Head of caudate nucleus (tissue), 42 donors: ENCODE measurements around the gene CEP68.

Experiments
- DNase-seq, 42 donors: peaks; one replicate each; pipeline versions ENCODE4 v3.0.0 to v3.0.0-alpha.2; 2020 to 2021; ENCODE audit warnings: mixed read lengths in 7 of 42
- intact Hi-C: fragments of 100-400 bp; cut with DNase I; formaldehyde crosslinking; loops from one replicate; pipeline ENCODE4 v1.15.0; 2022

Gene CEP68

GRCh38 chr2:65053199-65053598, 3.0 kb upstream of the CEP68 start:
- DNase-seq = peak in 3 of 42 donors; percentile 23 to 48 (median 36)
- intact Hi-C loops = loop anchor here (10.0 kb wide), 2 partner anchors 58 to 172 kb away; partner anchors contain the start of gene ACTR2

- no peak for DNase-seq
- intact Hi-C loops = loop anchor here (10.0 kb wide), 2 partner anchors 60 to 170 kb away; partner anchors contain the start of gene ACTR2
Observed at GRCh38 chr2:65054749-65055421, 1.3 kb upstream of the CEP68 start.

DNA sequence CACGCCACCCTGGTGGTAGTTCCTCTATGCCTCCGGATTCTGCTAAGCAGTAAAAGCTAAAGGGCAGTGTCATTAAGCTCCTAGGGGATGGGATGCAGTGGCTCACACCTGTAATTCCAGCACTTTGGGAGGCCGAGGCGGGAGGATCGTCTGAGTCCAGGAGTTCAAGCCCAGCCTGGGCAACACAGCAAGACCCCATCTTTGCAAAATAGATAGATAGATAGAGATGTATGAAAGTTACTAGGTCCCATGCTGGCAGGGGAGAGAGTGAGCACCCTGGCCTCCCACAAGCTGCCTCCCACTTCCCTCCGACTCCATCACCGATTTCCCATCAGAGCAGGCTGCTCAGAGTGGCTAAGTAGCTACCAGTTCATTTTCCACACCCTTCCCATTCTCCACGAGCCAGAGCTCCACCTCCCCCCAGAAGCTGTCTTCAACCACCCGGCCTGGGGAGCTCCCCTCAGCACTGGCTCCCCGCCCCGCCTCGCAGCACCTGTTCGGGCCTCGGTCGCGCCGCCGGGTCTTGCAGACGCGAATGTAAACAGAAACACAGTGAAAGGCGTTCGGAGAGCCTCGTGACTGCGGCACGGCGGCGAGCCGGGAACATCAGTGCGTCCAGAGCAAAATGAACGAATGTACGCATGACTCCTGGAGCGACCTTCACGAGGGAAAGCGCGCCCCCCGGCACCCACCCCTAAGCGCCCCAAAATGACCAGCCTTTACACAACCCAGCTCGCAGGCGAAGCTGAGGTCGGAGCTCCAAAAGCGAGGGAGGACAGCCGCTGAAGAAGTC, 598 bp upstream of the CEP68 start:
- intact Hi-C loops = loop anchor here (2.0 to 10.0 kb wide), 3 partner anchors 61 to 169 kb away; partner anchors contain the start of genes ACTR2 and RAB1A
- DNase-seq = peak in 7 of 42 donors; percentile 21 to 54 (median 35)

- intact Hi-C loops = loop anchor here (2.0 to 10.0 kb wide), 3 partner anchors 62 to 168 kb away; partner anchors contain the start of genes ACTR2 and RAB1A
- no peak for DNase-seq
Observed at GRCh38 chr2:65057054-65057375, 799 bp downstream of the CEP68 start.

DNA sequence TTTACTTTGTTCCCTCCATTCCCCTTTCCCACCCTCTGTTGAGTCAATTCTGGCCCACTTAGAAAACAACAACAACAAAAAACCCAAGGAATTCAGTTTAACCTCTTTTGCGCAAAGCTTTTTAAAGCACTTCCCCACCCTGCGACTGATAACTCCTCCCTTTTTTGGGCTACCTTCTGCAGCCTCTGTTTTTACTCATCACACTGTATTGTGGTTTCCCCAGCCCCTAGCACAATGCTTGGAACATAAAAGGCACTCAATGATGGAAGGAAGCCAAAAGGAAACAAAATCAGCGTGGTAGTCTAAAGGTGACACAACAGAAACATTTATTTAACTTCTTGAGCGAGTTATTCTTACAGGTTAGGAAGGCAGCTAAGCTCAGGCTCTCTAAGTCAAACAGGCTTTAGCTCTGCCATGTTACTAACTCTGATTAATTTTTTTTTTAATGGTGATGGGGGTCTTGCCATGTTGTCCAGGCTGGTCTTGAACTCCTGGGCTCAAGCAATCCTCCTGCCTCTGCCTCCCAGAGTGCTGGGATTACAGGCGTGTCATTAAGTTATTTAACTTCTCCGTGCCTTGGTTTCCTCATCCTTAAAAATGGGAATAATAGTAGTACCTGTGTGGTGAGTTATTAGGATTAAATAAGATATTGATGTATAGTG, 1.3 kb downstream of the CEP68 start:
- DNase-seq = no peak
- intact Hi-C loops = loop anchor here (2.0 to 10.0 kb wide), 3 partner anchors 63 to 167 kb away; partner anchors contain the start of genes ACTR2 and RAB1A

GRCh38 chr2:65059071-65059470, 2.9 kb downstream of the CEP68 start:
- intact Hi-C loops = loop anchor here (10.0 kb wide), 2 partner anchors 64 to 166 kb away; partner anchors contain the start of gene ACTR2

GRCh38 chr2:65061146-65061909, 5.1 kb downstream of the CEP68 start:
- DNase-seq = no peak
- intact Hi-C loops = no loop called here

More at GRCh38 chr2:65059071-65059470, 2.9 kb downstream of the CEP68 start:
- DNase-seq = no peak

GRCh38 chr2:65061910-65062339, 5.7 kb downstream of the CEP68 start:
- no peak for DNase-seq
- intact Hi-C loops = no loop called here

DNA sequence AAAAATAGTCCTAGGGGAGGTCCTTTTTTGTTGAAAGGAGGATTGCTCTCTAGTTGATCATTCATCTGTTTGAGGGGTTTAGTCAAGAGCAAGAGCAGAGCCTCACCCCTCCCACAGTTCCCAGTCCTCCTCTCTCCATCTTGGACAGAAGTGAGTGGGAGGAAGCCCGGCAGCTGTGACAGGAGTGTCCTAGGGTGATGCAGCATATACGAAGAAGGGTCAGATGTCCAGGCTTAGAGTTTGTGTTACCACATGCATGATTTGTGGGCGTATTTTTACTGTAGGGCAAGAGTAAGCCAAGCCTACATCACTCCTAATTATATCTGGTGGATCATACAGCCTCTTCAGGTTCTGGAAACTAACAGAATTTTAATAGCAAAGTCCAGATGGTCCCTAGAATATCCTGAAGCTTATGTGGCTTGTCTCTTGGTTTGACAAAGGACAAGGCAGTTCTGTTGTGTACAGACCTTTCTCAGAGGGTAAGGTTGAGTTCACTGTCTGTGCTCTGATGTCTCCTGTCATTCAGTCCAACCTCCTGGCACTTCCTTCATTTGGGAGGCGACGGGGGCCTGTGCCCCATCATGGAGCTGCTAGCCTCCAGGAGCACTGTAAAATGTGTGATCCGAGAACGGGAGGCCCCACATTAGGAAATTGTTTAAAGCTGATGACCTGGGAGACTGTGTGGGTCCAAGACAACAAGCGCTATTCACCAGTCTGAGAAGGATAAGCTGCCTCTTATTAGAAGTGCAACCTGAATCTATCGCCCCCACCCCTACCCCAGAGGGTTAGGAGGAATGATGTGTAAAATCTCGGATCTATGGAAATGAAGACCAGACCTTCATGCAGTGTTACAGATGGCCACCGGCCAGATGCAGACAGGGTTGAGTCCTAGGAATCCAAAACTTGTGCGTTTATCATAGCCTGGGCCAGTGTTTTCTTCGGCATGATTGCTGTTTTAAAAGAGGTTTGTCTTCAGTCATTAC, 6.9 kb downstream of the CEP68 start:
- peak in 1 of 42 donors; percentile 7 for DNase-seq
- intact Hi-C loops = no loop called here

DNA sequence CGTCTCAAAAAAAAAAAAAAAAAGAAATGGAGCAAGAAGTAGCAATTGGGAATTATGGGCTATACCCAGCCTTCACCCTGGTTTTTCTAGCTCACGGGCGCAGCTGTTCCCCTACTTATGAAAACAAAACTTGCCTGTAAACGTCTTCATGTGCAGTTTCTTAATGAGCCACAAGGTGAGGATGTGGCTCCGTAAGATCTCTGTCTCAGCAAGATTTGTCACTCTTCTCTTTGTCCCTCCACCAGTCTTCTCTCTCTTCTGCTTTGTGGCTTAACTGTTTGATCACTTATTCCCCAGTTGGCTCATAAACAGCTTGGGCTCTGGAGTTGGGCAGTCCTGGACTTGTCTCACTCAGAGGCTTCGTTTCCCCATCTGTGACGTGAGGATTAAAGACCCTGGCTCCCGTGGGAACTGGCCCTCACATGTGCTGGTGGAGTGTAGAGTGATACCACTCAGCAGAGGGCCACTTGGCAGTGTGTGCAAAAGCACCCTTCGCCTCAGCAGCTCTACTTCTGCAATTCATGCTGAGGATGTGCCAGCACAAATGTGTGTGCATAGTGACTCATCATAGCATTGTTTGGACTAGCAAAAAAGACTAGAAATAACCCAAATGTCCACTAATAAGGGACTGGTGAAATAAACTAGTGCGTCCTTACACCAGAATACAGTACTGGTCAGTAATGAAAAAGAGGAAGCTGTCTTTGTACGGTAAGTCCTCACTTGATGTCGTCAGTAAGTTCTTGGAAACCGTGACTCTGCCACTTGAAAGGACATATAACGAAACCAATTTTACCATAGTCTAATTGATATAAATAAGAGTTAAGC, 8.7 kb downstream of the CEP68 start:
- DNase-seq = peak in 36 of 42 donors; percentile 24 to 87 (median 54)
- intact Hi-C loops = no loop called here

GRCh38 chr2:65067806-65068553, 11.8 kb downstream of the CEP68 start:
- intact Hi-C loops = no loop called here
- DNase-seq = peak in 1 of 42 donors; percentile 31

- peak in 1 of 42 donors; percentile 27 for DNase-seq
- intact Hi-C loops = no loop called here
Observed at GRCh38 chr2:65069439-65069824, 13.2 kb downstream of the CEP68 start.

DNA sequence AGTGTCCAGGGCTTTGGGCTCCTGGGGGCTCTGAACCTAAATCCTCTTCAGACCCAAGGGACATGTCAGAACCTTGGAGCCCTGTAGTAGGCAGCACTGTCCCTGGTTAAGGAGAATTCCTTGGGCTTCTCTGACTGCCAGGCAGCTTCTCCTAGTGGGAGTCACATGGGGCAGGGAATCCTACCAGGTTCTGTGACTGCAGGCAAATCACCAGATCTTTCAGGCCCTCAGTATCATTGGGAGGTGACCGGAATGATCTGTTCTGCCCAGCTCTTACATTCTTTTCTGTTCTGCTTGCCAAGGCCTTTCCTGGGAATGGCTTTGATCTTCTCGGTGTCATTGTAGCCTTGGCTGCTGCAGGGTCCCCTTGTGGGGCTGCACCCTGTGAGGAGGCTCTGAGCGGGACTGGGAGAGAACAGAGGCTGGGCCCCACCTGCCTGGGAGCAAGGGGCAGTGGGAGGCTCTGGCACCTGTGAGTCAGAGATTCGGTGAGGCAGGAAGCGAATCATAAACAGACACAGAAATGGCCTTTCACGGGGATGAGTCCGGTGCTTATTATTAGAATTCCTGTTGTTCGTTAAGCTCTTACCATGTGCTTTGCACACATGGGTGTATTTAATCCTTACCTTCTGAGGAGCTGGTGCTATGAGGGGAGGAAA, 14.1 kb downstream of the CEP68 start:
- intact Hi-C loops = no loop called here
- DNase-seq = peak in 10 of 42 donors; percentile 33 to 56 (median 44)

DNA sequence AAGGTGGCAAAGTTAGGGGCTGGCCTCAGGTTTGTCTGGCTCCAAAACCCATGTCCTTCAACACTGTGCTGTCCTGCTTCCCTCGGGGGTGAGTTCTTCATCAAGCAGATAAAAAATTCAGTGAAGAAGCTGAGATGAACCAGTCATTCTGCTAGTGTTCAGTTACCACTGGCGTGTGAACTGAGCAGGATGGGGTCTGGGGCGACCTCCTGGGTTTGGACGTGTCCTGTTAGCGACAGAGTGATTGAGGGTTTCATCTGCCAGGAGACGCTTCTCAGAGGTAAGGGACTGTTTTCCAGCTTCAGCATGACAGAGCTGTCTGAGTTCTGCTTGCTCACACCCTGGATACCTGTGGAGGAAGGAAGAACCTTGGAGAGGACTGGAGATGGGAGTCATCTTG, 14.6 kb downstream of the CEP68 start:
- intact Hi-C loops = no loop called here
- DNase-seq = peak in 1 of 42 donors; percentile 34

- peak in 1 of 42 donors; percentile 43 for DNase-seq
- intact Hi-C loops = no loop called here
Observed at GRCh38 chr2:65071499-65072180, 15.4 kb downstream of the CEP68 start.
